NCI-H524 treated with DMSO at 0.1 percent for 48 hours (cell line): ENCODE measurements around the gene HECW1.

ENCODE experiments used
- DNase-seq: peaks from one replicate; lab custom pipeline; 2025; lab: John Stamatoyannopoulos, UW

HECW1 gene

GRCh38 chr7:43148161-43148731 lies 35.8 kb downstream of the HECW1 start:
- no peak for DNase-seq

- DNase-seq, result no peak
Observed at GRCh38 chr7:43151076-43151475, 38.6 kb downstream of the HECW1 start.

- no peak for DNase-seq
Observed at GRCh38 chr7:43152696-43153095, 40.2 kb downstream of the HECW1 start.

DNA sequence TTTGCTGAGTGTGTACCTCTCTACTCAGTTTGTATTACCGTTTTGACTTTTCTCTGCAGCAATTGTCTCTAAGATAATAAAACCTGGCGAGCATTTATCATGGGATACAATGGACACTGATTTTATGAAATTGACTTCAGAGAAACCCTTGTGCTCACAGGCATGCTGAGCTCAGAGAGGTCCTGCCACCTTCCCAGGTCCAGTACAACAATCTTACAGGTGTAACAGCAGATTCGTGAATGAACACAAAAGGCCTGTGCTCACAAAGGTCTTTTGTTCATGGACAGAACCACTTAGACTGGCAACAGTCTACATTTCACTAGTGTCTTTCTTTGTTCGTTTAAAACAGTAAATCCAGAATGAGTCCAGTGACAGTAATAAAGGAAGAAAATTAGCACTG lies 43.2 kb downstream of the HECW1 start:
- DNase-seq, result no peak

DNA sequence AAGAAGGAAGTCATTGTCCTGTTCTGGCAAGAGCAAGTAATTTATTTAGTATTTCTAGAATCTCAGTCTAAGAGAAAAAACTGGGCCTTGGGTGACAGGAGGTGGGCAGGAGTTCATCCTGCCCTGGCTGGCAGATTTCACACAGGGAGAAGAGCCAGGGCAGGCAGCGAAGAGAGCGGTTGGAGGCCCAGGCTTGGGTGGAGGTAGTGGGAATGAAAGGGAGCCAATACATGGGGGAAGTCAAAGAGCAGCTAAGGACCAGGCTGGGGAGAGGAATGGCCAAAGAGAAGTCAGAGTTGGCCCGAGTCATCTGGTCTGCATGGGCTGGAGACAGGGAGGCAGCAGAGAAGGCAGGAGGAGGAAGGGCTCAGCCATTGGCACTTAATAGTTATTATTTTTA lies 51.4 kb downstream of the HECW1 start:
- DNase-seq, result no peak

GRCh38 chr7:43164757-43165156 lies 52.3 kb downstream of the HECW1 start:
- no peak for DNase-seq

DNA sequence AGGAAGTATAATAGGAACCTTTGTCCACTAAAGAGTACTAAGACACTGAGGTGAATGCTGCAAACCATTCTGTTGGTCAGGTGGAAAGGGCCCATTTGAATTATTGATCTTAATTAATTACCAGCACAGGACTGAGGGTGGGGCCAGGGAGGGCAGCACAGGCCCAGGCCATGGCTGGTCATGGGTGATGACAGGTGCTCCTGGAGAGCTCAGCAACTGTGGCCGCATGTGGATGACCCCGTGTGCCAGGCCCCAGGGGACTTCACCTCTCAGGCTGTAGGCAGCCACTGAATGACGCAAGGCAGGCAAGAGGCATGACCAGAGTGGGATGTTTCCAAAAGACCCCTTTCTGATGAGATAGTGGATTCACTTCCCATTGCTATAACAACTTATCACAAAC lies 54.2 kb downstream of the HECW1 start:
- no peak for DNase-seq

- DNase-seq, result no peak
Observed at GRCh38 chr7:43169076-43169475, 56.6 kb downstream of the HECW1 start.

- DNase-seq, result no peak
Observed at GRCh38 chr7:43170571-43170970, 58.1 kb downstream of the HECW1 start.

GRCh38 chr7:43175570-43176200 lies 63.2 kb downstream of the HECW1 start:
- DNase-seq, result no peak

- no peak for DNase-seq
Observed at GRCh38 chr7:43179393-43179792, 66.9 kb downstream of the HECW1 start.

- no peak for DNase-seq
Observed at GRCh38 chr7:43192806-43193460, 80.5 kb downstream of the HECW1 start.

DNA sequence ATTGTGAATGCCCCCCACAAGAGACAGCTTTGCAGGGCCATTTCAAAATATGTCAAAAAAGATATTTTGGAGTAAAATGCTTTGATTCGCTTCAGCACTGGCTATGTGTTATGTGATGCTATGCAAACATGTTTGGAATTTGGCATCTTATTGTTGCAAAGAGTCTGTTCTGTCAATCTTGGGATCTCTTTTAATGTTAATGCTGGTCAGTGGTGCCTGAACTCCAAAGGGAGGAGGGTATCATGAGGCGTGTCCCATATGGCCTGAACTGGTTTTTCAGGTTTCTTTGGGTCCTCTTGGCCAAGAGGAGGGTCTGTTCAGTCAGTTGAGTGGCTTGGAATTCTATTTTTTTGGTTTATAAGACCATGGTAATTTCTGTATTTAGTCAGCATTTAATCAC lies 81.4 kb downstream of the HECW1 start:
- no peak for DNase-seq

DNA sequence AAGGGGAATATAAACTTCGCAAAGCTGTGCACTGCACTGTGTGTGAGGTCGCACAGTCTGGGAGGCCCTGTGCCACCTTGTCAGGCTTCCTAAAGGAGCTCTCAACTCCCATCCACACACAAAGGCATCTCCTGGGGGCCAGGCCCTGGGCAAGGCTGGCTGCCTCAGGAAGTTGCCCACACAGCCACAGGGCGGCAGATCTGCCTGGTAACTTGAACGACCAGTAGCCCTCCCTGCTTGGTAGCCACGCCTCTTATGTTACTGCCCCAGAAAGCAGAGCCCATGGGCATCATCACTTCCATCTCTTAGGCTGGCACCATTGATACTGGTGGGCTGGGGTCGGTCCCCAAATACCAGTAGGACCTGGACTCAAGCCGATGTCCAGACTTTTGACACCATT lies 82.8 kb downstream of the HECW1 start:
- DNase-seq, result no peak

DNA sequence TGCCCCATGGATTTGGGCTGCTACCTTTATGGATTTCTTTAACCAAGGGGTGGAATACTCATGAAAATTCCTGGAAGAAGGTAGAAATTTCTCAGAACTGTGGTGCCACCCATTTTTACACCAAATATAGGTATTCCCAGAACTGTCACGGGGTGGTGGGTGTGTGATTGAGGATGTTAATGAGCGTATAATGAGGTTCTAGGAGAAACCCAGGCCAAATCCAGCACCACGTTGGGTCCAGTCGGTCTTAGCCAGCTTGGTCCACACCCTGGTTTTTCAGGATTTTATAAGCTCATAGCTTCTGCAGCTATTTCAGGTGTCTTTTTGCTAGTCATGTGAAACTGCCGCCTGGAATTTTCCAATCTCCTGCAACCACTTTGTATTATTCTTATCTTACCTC lies 83.3 kb downstream of the HECW1 start:
- DNase-seq, result no peak

DNA sequence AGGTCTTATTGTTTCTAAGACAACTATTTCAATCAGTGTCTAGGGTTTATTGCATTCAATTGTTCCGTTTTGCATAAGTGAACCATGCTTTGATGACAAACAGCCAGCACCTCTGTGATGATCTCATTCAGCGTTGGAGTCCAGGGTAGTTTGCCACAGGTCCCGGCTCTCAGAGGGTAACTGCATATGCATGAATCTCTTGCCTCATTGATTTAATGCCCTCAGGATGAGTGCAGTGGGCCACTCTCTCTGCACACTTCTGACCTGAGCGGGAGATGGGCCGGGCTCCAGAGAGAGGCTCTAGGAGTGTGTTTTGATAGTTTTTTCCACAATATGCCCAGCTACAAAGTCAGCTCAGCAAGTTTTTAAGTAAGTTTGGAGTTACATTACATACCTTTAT lies 83.9 kb downstream of the HECW1 start:
- no peak for DNase-seq

- DNase-seq, result no peak
Observed at GRCh38 chr7:43198016-43198415, 85.6 kb downstream of the HECW1 start.

- DNase-seq, result no peak
Observed at GRCh38 chr7:43198599-43199090, 86.2 kb downstream of the HECW1 start.

DNA sequence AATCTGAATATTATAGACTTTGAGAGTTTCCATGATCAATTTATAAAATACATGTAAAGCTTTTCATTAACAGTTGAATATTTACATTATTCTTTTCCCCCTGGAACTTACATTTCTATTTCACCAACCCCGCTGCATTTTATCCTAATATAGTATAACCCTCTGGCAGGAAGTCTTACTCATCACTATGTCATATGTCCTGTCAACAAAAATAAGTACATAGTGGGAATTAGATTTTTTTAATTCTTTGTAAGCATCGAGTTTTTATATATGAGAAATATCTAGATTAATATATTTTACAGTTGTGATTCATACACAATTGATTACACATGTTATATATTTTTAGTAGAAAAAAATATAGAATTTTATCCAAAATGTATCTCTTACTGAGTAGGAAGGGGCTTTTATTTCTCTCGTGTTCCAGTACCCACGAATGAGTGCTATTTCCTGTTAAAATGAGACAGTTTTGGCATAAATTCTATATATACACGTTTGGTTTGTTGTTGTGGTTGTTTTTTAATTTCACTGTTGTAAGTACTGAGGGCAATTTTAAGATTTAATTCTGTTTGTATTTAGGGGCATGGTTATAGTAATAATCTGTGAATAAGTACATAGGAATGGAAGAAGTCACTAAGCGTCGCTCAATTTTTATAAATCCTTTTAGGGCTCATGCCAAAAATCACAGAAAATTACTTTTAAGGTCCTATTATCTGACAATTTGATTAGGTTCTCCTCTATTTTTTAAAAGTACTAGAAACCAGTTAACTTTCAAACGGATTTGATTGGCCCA lies 87.1 kb downstream of the HECW1 start:
- no peak for DNase-seq

GRCh38 chr7:43201912-43202311 lies 89.5 kb downstream of the HECW1 start:
- no peak for DNase-seq

GRCh38 chr7:43204081-43204480 lies 91.6 kb downstream of the HECW1 start:
- no peak for DNase-seq

DNA sequence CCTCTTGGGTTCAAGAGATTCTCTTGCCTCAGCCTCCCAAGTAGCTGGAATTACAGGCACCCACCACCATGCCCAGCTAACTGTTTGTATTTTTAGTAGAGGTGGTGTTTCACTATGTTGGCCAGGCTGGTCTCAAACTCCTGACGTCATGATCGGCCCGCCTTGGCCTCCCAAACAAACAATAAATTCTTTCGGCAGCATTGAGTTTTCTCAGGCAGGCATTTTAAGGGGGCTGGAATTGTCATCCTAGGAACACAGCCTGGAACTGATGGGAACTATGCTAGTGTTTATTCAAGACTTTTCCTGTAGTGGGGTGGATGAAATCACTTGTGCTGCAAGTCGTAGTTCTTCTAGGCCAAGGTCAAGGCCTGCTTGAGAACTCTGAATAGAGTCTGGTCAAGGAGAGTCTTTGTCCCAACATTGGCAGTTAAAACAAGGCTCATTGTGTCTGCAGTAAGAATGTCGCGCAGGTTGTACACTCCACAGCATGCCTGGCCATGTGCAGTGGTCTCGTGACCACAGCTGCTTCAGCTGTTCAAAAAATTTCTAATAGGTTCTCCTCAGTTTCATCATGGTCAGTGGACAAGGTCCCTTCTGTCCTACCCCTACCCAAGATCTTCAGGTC lies 92.8 kb downstream of the HECW1 start:
- no peak for DNase-seq
